Stimulated activated CD8-positive, alpha-beta memory T cell treated with anti-CD3 and anti-CD28 coated beads, Interleukin-15, amount 100 ng/mL, for 48 hours (primary cell): ENCODE data around the gene SETDB2.
A peak's percentile ranks its signal among the peaks of the same experiment; 100 is the strongest.

Experiments used
- DNase-seq, 2 donors: peaks; one replicate each; pipeline ENCODE4 v3.0.0-alpha.2; 2020; ENCODE audit warnings: low read depth in 2 of 2

Gene SETDB2, protein sequence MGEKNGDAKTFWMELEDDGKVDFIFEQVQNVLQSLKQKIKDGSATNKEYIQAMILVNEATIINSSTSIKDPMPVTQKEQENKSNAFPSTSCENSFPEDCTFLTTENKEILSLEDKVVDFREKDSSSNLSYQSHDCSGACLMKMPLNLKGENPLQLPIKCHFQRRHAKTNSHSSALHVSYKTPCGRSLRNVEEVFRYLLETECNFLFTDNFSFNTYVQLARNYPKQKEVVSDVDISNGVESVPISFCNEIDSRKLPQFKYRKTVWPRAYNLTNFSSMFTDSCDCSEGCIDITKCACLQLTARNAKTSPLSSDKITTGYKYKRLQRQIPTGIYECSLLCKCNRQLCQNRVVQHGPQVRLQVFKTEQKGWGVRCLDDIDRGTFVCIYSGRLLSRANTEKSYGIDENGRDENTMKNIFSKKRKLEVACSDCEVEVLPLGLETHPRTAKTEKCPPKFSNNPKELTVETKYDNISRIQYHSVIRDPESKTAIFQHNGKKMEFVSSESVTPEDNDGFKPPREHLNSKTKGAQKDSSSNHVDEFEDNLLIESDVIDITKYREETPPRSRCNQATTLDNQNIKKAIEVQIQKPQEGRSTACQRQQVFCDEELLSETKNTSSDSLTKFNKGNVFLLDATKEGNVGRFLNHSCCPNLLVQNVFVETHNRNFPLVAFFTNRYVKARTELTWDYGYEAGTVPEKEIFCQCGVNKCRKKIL

DNA sequence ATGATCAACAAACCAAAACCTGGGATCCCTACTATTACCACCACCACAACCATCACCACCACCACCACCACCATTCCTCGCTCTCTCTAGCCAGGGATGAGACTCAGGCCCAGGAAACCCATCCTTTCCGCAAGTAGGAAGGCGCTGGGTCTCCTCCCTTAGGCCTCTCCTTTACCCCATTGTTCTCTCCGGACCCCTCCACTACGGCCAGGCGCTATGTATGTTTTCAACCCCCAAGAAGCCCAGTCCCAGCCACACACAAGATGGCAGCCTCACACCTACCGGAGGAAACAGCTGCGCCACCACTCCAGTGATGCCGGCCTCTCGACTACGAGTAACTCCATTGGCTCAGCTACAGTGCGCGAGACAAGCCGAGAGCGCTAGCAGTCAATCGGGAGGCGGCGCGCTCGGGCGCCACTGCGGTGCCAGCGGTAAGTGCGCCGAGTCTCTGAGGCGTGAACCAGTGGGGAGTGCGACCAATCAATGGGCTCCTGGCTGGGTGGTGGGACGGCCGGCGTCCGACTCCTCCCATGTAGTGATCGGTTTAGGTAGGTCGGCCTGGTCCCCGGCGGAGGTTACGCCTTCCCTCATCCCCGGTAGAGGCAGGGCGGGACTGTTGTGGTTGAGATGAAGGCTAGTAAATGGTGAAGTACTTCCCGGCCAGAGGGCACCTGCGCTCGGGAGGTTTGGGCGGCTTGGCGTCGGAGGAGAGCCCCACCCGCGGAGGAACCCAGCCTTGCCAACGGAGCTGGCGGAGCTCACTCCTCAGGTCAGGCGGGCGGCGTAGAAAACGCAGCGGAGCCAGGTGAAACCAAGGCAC lies at the start of gene SETDB2, which contains the start of gene CAB39L:
TSS of gene SETDB2 (plus strand) at position 571 of the 820 bp plus-strand sequence. CDS start 7,620 bp downstream, outside the sequence.
TSS of gene CAB39L (minus strand) at position 361 of the 820 bp plus-strand sequence. CDS start 61,154 bp downstream, outside the sequence.
- DNase-seq: peak; percentile 98 to 99

DNA sequence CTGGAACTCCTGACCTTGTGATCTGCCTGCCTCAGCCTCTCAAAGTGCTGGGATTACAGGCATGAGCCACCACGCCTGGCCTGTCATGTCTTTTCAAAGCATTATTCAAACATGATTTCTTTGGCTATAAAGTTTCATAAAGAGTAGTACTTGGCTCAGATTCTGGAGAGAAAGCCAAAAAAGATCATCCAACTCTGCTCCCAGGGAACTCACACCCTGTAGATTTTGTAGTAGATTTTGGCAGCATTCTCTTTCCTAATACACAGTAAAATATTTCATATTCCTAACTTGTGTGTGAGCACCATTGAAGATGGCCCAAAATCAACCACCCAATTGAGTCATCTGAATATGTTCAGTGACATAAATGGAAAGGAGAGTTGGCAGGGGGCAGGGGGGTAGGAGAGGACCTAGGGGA lies 48.6 kb upstream of the SETDB2 start:
- DNase-seq: no peak

DNA sequence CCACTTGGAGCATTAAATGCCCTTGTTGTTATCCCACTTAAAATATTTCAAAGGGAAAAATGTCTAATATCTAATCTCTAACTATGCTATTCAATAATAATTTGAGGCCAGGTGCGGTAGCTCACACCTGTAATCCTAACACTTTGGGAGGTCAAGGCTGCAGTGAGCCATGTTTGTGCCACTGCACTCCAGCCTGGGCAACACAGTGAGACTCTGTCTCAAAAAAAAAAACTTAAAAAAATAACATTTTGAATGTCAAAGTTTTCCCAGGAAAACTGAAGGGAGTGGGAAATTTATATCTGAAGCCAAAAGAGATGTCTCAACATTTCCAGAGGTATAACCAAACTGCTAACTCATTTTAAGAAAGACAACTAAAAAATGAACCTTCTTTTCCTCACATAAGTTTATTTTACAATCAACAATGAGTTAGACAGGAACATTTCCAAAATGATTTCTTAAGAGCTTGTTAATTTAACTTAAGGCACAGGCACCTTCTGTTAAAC lies 48.1 kb upstream of the SETDB2 start:
- DNase-seq: no peak

DNA sequence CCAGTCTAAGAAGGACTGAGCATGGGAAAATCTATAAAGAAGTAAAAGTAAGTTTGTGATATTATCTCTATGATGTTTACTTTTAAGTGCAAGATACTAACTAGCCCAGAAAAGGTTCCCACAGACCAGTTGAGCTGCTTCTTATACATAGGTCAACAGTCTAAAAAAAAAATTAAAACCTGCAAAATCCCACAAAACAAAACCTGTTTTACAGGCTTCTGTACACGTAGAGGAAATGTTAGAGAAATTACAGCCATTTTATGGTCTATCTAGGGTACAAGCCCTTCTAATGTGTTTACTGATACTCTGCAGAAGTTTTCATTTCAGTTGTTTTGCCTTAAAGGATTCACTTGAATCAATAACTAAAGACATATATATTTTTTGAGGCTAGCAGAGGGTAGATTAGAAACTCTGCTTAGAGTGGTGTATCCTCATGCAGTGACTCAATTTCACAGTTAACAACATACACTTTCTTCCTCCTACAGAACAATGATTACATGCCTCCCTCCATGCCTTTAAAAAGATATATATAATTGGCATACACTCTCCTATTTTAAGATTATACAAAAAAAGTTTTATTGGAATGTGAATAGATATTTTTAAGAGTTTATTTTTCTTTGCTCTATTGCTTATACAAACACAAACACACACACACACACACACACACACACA lies 44.1 kb upstream of the SETDB2 start:
- DNase-seq: no peak

DNA sequence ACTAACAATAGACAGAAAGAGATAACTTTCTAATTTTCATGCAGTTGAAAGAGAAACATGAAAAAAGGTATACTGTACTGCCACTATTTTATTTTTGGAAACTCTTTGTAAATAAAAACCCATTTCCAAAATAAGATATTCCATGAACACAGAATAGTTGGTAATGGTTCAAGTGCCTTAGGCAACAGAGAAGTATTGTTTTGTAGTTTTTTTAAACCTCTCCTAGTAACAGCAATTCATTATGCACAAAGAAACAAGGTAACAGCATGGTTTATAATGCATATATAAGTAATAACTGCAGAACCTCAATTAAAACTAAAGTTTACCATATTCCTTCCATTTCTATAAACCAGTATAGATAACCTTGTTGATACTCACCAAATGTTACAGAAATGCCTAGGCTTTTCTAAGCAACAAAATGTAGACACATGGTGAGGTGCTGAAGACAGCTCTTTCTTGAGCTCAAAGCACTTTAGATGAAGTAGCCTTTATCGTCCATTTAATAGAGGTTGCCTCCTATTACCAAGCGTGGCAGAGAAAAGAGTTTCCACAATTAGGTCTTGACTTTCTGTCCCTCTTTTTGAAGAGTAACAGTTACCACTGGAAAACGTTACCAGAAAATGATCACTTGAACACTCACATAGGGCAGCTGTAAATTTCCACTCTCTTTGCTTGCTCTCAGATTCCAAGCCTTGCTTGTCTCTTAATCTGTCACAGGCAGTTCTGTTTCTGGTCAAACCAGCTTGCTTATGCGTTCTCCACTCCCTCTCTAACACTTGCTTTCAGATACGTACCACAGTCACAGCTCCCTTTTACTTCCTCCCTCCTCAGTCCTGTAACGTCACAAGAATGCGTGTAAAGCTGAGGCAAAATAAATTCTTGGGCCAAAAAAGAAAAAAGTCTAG lies 43.1 kb upstream of the SETDB2 start:
- no peak for DNase-seq

DNA sequence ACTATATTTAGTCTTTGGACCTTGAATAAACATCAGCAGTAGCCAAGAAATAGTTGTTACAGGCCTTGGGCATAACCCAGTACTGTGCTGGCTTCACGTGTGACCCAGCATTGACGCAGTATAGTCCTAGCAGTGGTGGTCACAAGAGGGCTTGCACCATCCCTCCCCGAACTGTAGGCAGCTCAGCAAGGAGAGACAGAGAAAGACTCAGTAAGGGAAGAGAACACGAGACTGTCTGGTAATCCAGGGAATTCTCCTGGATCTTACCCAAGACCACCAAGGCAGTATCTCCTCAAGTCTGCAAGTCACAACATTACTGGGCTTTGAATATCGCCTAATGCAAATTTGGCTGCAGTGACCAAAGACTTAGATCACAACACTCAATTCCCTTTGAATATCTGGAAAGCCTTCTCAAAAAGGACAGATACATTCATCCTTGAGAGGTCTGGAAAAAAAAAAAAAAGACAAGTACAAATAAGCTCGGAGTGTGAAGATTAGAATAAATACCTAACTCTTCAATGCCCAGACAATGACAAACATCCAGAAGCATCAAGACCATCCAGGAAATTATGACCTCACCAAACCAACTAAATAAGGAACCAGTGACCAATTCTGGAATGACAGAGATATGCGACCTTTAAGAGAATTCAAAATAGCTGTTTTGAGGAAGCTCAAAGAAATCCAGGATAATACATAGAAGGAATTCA lies 39.9 kb upstream of the SETDB2 start:
- DNase-seq: no peak

DNA sequence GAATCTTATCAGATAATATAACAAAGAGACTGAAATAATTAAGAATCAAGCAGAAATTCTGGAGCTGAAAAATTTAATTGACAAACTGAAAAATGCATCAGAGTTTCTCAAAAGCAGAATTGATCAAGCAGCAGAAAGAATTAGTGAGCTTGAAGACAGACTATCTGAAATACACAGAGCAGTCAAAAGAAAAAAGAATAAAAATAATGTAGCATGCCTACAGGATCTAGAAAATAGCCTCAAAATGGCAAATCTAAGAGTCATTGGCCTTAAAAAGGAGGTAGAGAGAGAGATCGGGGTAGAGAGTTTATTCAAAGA lies 39.4 kb upstream of the SETDB2 start:
- no peak for DNase-seq

DNA sequence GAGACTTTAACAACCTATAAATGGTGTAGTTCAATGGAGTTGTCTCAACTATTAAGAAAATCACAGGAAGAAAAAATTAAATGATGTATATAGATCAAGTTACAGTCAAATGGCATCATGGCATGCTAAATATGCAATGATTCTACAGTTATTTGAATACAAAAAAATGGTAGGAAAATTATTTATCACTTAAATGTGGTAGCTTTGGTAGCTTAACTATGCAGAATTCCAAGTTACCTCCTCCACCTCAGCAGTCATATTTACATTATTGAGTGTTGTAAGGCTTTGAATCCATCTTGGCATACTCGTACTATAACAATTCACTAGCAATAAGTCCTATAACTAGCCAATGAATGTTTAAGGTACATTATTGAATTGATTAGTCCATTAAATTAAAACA lies 37.0 kb upstream of the SETDB2 start:
- no peak for DNase-seq

DNA sequence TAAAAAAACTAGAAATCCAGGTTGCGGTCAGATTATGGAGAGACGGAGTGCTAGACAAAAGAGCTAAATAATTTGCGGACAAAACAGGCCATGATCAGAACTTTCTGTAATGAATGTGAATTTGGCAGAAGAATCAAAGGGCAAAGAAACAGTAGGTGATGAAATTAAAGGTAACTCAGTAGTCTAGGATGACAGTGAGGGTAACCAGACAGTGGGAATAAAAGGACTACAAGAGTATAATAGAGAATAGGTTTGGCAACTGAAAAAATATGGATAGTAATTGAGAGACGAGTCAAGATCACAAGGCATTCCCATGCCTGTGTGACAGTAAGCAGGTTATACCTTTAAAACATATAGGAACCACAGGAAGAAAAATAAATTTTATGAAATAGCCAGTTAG lies 36.1 kb upstream of the SETDB2 start:
- no peak for DNase-seq

DNA sequence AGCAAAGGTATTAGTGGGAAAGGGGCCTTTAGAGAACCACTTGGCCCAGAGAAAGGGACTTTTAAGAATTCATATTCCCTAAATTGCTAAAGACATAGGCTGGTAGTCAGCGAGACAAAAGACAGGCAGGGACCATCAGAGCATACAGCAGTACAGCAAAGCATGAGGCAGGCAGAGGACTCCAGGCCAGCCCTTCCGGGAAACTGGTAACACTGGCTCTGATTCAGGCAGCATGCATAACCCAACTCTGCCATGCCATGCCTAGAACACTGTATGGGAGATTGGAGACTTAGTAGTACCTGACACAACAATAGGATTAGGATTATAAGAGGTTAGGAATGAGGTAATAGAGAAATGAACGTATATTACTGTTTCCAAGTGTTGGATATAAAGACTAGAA lies 35.1 kb upstream of the SETDB2 start:
- DNase-seq: no peak

DNA sequence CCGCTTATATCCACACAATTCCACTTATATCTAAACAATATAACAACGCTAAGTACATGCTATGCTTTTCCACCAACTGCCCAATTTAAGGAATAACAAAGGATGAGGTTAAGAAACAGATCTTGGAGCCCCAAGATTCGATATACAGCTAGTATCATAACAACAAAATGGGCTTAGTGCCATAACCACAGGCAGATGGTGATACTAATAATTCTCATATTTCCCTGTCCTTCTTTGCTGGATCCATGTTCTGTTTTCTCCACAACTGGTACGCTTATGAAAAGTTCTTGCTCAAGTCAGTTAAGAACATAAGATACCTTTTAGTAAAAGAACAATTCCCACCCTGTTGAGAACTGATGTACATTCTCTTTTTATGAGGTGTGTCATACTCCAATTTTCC lies 34.1 kb upstream of the SETDB2 start:
- DNase-seq: no peak

DNA sequence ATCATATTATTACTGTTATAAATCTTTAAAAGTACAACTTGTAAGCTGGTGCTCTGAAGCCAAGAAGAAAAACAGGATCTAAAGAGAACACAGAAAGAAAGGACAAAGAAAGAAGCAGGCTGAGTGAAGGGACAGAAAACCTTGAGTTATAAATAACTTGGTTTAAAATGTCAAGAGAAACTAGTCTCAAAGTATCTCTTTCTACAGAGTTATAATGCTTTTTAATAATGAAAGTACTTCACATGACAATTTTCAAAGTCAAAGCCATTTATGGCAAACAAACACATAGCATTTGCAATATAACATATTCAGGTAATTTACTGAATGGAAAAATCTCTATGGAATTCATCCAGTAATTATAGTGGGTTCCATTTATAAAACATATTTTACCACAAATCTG lies 33.6 kb upstream of the SETDB2 start:
- DNase-seq: no peak

DNA sequence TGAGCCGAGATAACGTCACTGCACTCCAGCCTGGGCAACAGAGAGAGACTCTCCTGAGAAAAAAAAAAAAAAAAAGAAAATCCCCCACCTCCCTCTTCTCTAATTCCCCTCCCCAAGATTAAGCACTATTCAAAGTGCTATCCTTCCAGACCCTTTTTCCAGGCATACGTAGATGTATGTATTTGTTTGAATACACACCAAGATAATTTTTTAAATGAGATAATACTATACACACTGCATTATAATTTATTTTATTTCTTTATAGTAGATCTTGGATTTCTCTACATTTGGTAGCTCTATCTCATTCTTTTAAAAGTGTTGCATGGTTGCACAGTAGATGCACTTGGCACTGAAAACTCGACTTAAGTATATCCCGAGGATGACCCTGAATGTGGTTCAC lies 32.7 kb upstream of the SETDB2 start:
- DNase-seq: no peak

DNA sequence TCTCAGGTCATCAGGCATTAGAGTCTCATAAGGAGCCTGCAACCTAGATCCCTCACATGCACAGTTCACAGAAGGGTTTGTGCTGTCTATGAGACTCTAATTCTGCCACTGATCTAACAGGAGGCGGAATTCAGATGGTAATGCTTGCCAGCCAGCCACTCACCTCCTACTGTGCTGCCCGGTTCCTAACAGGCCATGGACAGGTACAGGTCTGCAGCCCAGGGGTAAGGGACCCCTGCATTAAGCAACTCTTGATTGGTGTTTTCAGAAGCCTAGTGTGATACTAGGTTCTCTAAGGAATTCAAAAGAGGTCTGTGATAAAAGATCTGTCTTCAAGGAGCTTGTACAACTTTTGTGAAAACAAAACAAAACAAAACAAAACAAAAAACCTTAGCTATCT lies 31.3 kb upstream of the SETDB2 start:
- no peak for DNase-seq

DNA sequence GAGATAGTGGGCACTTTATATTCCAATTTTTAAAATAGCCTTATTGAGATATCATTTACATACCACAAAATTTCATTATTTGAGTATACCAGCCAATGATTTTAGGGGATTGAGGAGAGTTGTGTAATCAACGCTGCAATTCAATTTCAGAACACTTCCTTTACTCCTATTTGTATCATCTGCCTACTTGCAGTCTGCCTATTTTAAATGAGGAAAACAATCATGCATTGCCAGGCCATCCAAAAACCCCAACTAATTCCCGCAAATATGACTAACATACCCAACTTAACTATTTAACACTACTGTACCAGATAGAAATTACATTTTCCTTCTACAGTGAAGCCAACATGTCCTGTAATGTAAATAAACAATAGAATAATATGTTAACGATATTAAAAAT lies 26.9 kb upstream of the SETDB2 start:
- DNase-seq: no peak

DNA sequence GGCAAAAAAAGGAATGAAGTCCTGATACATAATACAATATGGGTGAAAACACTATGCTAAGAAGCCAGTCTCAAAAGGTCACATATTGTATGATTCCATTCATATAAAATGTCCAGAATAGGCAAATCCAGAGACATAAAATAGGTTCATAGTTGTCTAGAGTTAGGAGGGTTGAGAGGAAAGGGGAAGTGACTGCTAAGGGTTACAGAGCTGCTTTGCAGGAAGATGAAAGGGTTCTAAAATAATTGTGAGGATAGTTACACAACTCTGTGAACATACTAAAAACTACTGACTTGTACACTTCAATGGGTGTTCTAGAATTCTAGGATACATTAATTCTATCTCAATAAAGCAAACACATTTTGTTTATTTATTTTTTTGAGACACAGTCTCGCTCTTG lies 25.9 kb upstream of the SETDB2 start:
- DNase-seq: no peak

DNA sequence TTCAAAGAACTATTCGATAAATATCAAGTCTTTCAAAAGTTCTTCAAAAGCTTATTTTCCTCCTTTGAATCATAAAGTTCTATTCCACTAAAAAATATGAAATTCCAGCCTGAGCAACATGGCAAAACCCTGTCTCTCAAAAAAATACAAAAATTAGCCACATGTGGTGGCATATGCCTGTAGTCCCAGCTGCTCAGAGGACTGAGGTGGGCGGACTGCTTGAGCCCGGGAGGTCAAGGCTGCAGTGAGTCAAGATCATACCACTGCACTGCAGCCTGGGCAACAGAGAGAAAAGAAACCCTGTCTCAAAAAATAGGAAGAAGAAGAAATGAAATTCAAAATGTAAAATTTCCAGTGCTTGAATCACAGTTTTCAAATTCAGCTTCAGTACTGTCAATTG lies 24.8 kb upstream of the SETDB2 start:
- DNase-seq: no peak

DNA sequence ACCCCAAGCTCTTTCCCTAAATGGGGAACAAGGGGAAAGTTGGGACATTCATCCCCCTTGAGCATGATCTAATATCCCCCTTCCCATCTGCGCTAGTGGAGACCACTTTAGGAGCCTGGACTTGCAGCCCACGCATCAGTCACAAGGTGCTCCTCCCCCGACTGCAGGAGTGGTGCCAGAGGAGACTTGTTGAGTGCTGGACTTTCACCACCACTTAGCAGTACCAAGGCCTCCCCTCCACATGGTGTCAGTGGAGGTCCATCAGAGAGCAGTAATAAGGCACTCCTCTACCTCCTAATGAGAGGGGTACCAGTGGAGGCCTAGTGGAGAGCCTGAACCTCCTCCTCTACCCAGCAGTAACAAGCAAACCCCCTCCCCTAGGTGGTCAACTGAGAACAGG lies 22.7 kb upstream of the SETDB2 start:
- no peak for DNase-seq

DNA sequence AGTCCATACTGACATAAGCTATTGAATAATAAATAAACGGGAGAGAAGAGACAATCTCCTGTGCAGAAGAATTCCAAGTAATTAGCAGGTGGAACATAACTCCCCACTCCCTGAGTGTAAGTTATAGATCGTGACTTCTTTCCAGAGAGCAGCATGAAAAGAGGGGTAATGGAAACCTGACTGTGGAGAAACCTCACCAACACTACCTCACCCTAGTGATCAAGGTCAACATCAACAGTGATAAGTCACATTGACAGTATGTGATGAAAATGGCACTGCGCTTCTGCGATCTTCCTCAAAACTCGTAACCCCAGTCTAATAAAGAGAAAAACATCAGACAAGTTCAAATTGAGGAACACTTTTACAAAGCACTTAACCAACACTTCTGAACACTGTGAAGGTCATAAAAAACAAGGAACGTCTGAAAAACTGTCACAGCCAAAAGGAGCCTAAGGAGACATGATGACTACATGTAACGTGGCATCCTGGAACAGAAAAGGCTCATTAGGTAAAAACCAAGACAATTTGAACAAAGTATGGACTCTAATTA lies 20.0 kb upstream of the SETDB2 start:
- DNase-seq: no peak
